GM23338 (cell line): ENCODE results near the gene UTP18. TPM values are rescaled to one million over a fixed set of nuclear protein-coding genes. Genes with fewer than 3 reads are reported as not detected.

ENCODE experiments used
- ATAC-seq: fragments of 200-7000 bp; cut with Tn5 transposase; 3 replicates; pipeline ENCODE4 v1.9.1; 2020
- DNase-seq: peaks from one replicate; pipeline ENCODE4 v3.0.0-alpha.2; 2015; ENCODE audit warnings: low spot score
- H2AFZ ChIP-seq: fragments of 200-600 bp; sonication (generic); 2 replicates; pipeline ENCODE4 v1.8.0; 2016; ENCODE audit warnings: antibody characterized with exemption, mild to moderate bottlenecking, moderate library complexity
- H3F3A ChIP-seq: fragments of 200-600 bp; sonication (generic); replicated peaks from 2 replicates; pipeline ENCODE4 v1.8.0; 2017; ENCODE audit warnings: antibody characterized with exemption, mixed run types, low read depth
- H3K27ac ChIP-seq: fragments of 200-600 bp; sonication (generic); 2 replicates; pipeline ENCODE4 v1.6.1; 2016; ENCODE audit warnings: low read depth
- H3K27me3 ChIP-seq: fragments of 200-600 bp; sonication (generic); 2 replicates; pipeline ENCODE4 v1.8.0; 2016; ENCODE audit warnings: mild to moderate bottlenecking, mixed run types, moderate library complexity; ENCODE audit not compliant: insufficient read depth
- H3K36me3 ChIP-seq: fragments of 200-600 bp; sonication (generic); 2 replicates; pipeline ENCODE4 v1.8.0; 2016; ENCODE audit warnings: mild to moderate bottlenecking; ENCODE audit not compliant: insufficient read depth
- H3K4me1 ChIP-seq: fragments of 200-600 bp; sonication (generic); 2 replicates; pipeline ENCODE4 v1.8.0; 2016; ENCODE audit warnings: mild to moderate bottlenecking, moderate library complexity; ENCODE audit not compliant: insufficient read depth
- H3K4me2 ChIP-seq: fragments of 200-600 bp; sonication (generic); 2 replicates; pipeline ENCODE4 v1.7.1; 2017; ENCODE audit warnings: mixed run types
- H3K4me3 ChIP-seq: fragments of 200-600 bp; sonication (generic); 2 replicates; pipeline ENCODE4 v1.6.1; 2016; ENCODE audit warnings: mixed run types
- H3K79me2 ChIP-seq: fragments of 200-600 bp; sonication (generic); replicated peaks from 2 replicates; pipeline ENCODE4 v1.8.0; 2017; ENCODE audit warnings: mild to moderate bottlenecking; ENCODE audit not compliant: insufficient read depth
- H3K9me2 ChIP-seq: fragments of 200-600 bp; sonication (generic); 2 replicates; pipeline ENCODE4 v1.8.0; 2017; ENCODE audit not compliant: insufficient read depth
- H4K20me1 ChIP-seq: fragments of 200-600 bp; sonication (generic); replicated peaks from 2 replicates; pipeline ENCODE4 v1.8.0; 2017; ENCODE audit warnings: mild to moderate bottlenecking; ENCODE audit not compliant: insufficient read depth
- H3K27ac Mint-ChIP-seq: 2 replicates; pipeline ENCODE4 v1.8.0; 2020; ENCODE audit warnings: inconsistent platforms, mild to moderate bottlenecking, moderate library complexity, mixed read lengths
- H3K27me3 Mint-ChIP-seq: 3 replicates; pipeline ENCODE4 v1.8.0; 2022; ENCODE audit warnings: low read depth, mild to moderate bottlenecking, moderate library complexity, mixed read lengths, inconsistent platforms; ENCODE audit not compliant: insufficient read depth, poor library complexity
- H3K36me3 Mint-ChIP-seq: 3 replicates; pipeline ENCODE4 v1.8.0; 2021; ENCODE audit warnings: low read depth, mild to moderate bottlenecking, inconsistent platforms, moderate library complexity, mixed read lengths
- H3K4me1 Mint-ChIP-seq: 3 replicates; pipeline ENCODE4 v1.8.0; 2020; ENCODE audit warnings: mild to moderate bottlenecking, inconsistent platforms, mixed read lengths
- H3K4me3 Mint-ChIP-seq: 3 replicates; pipeline ENCODE4 v1.8.0; 2021; ENCODE audit warnings: moderate library complexity, mild to moderate bottlenecking, inconsistent platforms, mixed read lengths
- H3K9me3 Mint-ChIP-seq: 3 replicates; pipeline ENCODE4 v1.8.0; 2020; ENCODE audit warnings: moderate library complexity, mild to moderate bottlenecking, inconsistent platforms, mixed read lengths
- CREB1 ChIP-seq: fragments of 250-450 bp; sonication (Bioruptor Pico); IDR thresholded peaks from 2 replicates; pipeline ENCODE4 v1.5.0; 2020; ENCODE audit warnings: low read depth, mild to moderate bottlenecking, moderate library complexity
- CTCF ChIP-seq, 2 experiments: fragments of 200-600 bp in 1 of 2; sonication (generic) in 1 of 2; conservative IDR thresholded peaks; 2 replicates each; pipeline versions ENCODE4 v1.5.1 to v1.6.1; 2016 to 2017; ENCODE audit warnings: antibody characterized with exemption in 2 of 2, low read depth in 2 of 2, mild to moderate bottlenecking in 2 of 2, moderate library complexity in 1 of 2
- ETS1 ChIP-seq: IDR thresholded peaks from 2 replicates; pipeline ENCODE4 v1.6.1; 2016; ENCODE audit warnings: antibody characterized with exemption
- EZH2 ChIP-seq: fragments of 200-600 bp; sonication (generic); IDR thresholded peaks from one replicate; pipeline ENCODE4 v1.8.0; 2017; ENCODE audit warnings: antibody characterized with exemption, mild to moderate bottlenecking, low read depth; ENCODE audit not compliant: unreplicated experiment
- EZH2phosphoT487 ChIP-seq: fragments of 200-600 bp; sonication (generic); IDR thresholded peaks from one replicate; pipeline ENCODE4 v1.8.1; 2018; ENCODE audit warnings: antibody characterized with exemption; ENCODE audit not compliant: unreplicated experiment
- JUNB ChIP-seq: IDR thresholded peaks from one replicate; pipeline ENCODE4 v1.6.1; 2016; ENCODE audit warnings: antibody characterized with exemption; ENCODE audit not compliant: unreplicated experiment
- NANOG ChIP-seq: IDR thresholded peaks from 2 replicates; pipeline ENCODE4 v1.6.1; 2016; ENCODE audit warnings: antibody characterized with exemption, borderline replicate concordance
- POLR2AphosphoS5 ChIP-seq: IDR thresholded peaks from 2 replicates; pipeline ENCODE4 v1.6.1; 2016; ENCODE audit warnings: antibody characterized with exemption, low read depth
- REST ChIP-seq: IDR thresholded peaks from one replicate; pipeline ENCODE4 v1.6.1; 2018; ENCODE audit warnings: antibody characterized with exemption; ENCODE audit not compliant: unreplicated experiment
- STAT1 ChIP-seq: IDR thresholded peaks from one replicate; pipeline ENCODE4 v1.6.1; 2016; ENCODE audit warnings: antibody characterized with exemption; ENCODE audit not compliant: unreplicated experiment
- ZNF331 ChIP-seq: fragments of 250-450 bp; sonication (Bioruptor Pico); IDR thresholded peaks from 2 replicates; pipeline ENCODE4 v1.5.0; 2020; ENCODE audit warnings: low read depth, mild to moderate bottlenecking, moderate library complexity
- polyA plus RNA-seq: library from polyadenylated mRNA; unstranded; fragments of >200 nt; fragmentation: Nextera tagmentation; extraction: Ambion mirVana; gene quantifications from 2 replicates; pipeline ENCODE4 v1.2.1, GENCODE V29; 2016
- total RNA-seq: library from RNA; depleted of rRNA; stranded (reverse); fragments of >200 nt; shearing (Covaris generic); gene quantifications from 2 replicates; pipeline ENCODE4 v1.2.3, GENCODE V29; 2014

UTP18 gene
- total and polyA plus RNA-seq, 2 experiments from 2014 or later, result 79.4 to 87.9 TPM

GRCh38 chr17:51244041-51244440 lies 16.3 kb upstream of the UTP18 start:
- no peak for TF ChIP-seq CTCF (conservative IDR thresholded peaks at IDR 0.05; ENCODE audit: low read depth in 2 of 2)
- TF ChIP-seq CREB1 (CRISPR knock-in tag), result no peak
- no peak for TF ChIP-seq EZH2phosphoT487
- no peak for TF ChIP-seq ETS1
- no peak for TF ChIP-seq STAT1
- TF ChIP-seq ZNF331, result no peak
- no peak for TF ChIP-seq POLR2AphosphoS5
- TF ChIP-seq REST, result no peak
- no peak for TF ChIP-seq JUNB
- no peak for TF ChIP-seq EZH2
- TF ChIP-seq NANOG, result no peak

More at GRCh38 chr17:51244041-51244440, 16.3 kb upstream of the UTP18 start:
- H4K20me1 ChIP-seq, result peaks cover 19% of the 10 kb centered on the region
- H3K4me1 ChIP-seq, result no peaks in the 10 kb centered on the region
- no peak for DNase-seq
- H3K27me3 ChIP-seq, result no peaks in the 10 kb centered on the region
- ATAC-seq, result no peak
- H3K27ac ChIP-seq, result no peak overlapping the region
- Mint-ChIP-seq H3K27ac (peak overlapping the region; percentile 32; the same call in 1 of the 2 replicates), H3K4me3 (no peak overlapping the region), H3K4me1 (no peaks in the 10 kb centered on the region), H3K36me3 (peaks cover 6% of the 10 kb centered on the region; the same call in 2 of the 3 replicates), H3K27me3 (peaks cover 3% of the 10 kb centered on the region), H3K9me3 (no peaks in the 10 kb centered on the region)
- no peak overlapping the region for H3K4me2 ChIP-seq
- H3K36me3 ChIP-seq, result no peaks in the 10 kb centered on the region
- H2AFZ ChIP-seq, result no peak overlapping the region
- H3K79me2 ChIP-seq, result peaks cover 82% of the 10 kb centered on the region
- H3F3A ChIP-seq, result no peaks in the 10 kb centered on the region
- H3K9me2 ChIP-seq, result no peaks in the 10 kb centered on the region
- no peak overlapping the region for H3K4me3 ChIP-seq
